Stimulated activated CD4-positive, alpha-beta T cell treated with anti-CD3 and anti-CD28 coated beads, TNF-alpha, amount 100 ng/mL, for 4 hours (primary cell): ENCODE data around the gene TNNI2.
"Not testable (repeated sequence)": the region's sequence is repeated elsewhere in the genome, so short reads cannot be mapped to it uniquely, and the experiment has no call there.

Source experiments
- DNase-seq, 3 experiments: peaks; one replicate each; pipeline ENCODE4 v3.0.0-alpha.2; 2020; ENCODE audit warnings: low read depth in 3 of 3

Gene TNNI2

DNA sequence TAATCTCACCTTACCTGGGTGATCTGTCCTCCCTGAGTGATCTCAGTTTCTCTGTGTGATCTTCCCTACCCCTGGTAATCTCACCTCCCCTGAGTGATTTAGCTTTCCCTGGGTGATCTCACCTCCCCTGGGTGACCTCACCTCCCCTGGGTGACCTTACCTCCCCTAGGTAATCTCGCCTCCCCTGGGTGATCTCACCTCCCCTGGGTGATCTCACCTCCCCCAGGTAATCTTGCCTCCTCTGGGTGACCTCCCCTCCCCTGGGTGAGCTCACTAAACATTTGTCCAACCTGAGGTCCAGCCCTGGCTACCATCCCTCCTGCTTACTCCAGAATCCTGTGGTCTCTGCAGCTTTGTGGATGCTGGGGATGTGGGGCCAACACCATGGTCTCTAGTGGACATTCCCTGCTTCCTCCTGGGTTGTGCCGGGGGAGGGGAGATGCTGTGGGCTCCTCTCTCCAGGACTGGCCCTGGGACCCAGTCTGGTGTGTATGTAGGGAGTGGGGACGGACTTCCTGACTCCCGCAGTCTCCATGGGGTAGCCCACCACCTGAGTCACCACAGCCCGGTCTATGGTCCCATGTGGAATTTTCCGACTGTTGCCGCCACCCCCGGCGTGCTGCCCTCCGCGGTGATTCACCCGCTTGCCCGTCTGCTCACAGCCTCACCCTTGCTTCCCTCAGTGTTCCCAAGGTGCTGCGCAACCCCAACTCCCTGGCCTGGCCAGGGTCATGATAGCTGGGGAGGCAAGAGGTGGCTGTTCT lies 24.0 kb downstream of the TNNI2 start:
- no peak for DNase-seq

DNA sequence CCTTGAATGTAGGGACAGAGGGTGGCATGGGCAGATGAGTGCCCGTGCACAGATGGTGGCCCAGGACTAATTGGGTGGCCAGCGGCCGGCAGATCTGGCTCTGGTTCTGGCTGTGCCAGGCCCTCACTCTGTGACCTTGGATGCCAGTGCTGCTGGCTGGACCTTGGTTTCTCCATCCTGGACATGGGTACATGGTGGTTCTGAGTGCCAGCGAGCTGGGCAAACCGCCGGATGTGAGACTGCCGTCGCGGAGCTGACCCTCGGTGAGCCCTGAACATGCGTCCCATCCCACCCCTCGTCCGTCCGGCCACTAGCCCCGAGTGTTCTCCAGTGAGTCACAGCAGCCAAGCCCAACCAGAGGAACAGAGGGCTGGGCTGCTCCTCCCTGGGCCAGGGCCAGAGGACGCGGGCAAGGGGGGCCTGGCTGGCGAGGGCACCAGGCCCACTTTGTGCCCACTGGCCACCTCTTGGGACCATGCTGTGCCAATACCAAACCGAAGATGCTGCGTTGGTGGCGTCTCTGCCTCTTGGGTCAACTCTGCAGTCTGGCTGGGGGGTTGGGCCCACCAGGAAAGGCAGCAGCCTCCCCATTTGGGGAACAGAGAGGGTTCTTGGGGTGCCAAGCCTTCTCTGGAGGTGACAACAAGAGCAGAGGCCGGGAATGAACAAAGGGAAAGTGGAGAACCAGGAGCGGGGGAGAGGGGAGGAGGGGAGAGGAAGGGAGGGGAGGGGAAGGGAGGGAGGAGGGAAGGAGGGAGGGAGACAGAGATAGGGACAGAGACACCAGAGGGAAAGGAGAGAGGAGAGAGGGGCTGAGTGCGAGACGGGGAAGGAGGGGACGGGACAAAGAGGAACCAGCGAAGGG lies 24.8 kb downstream of the TNNI2 start:
- no peak for DNase-seq

DNA sequence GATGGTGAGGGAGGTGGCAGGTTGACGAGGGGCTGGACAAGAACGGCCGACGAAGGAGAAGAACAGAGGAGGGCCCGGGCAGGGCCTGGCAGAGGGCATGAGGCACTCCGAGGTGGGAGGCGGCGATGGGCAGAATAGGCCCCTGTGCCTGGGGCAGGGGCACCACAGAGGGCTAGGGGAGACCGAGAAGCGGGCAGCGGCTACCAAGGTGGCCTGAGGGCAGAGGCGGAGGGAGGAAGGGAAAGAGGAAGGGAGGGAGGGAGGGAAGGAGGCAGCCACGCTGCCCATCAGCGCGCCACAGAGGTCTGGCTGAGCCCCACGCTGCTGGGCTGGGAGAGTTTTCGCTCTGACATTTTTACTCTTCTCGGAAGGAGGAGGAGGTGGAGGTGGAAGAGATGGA lies 25.4 kb downstream of the TNNI2 start:
- no peak for DNase-seq

DNA sequence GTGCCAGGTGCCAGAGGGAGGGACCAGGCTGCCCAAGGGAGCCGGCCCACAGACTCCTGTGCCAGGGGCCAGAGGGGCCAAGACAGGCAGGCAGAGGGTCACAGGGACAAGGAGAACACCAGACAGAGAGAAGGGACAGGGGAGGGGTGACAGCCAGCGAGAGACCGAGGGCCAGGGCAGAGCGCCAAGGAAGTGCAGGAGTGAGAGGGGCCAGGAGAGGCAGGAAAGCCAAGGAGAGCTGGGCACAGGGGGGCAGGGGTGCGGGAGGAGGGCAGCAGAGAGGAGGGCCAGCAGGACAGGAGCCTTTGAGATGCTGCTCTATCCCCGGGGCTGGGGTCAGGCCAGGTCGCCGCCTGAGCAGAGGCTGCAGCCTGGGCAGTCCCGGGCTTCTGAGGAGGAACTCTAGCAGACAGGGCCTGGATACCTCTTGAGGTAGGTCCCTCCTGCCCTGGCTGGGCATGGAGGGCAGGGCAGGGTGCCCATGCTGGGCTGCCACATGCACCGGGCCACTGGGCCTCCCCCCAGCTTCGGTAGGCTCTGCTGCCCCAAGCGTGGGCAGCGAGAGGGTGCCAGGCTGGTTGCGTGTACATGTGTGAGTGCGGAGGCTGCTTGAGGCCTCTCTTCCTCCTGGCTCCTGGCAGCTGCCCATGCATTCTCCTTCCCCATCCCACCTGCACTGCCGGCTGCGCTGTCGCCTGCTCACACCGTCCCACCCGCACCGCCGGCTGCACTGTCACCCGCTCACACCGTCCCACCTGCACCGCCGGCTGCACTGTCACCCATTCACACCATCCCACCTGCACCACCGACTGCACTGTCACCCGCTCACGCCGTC lies 26.3 kb downstream of the TNNI2 start:
- DNase-seq, result no peak

DNA sequence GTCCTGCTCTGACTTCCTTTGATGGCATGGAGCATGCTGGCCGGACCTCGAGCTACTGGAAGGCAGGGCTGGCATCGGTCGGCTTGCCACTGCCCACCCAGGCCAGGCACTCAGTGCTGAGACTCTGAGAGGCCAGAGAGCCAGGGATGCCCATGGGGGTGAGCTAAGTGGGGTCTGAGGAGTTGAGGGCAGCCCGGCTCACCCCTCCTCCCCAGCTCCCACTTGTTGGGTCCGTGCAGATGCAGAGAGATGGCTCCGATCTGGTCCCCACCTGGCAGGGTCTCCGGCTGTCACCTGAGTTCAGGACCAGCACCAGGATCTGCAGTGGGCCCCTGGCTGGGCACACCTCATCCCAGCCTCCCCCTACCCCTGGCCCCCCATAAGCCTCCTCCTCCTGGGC lies 27.4 kb downstream of the TNNI2 start:
- DNase-seq, result no peak

DNA sequence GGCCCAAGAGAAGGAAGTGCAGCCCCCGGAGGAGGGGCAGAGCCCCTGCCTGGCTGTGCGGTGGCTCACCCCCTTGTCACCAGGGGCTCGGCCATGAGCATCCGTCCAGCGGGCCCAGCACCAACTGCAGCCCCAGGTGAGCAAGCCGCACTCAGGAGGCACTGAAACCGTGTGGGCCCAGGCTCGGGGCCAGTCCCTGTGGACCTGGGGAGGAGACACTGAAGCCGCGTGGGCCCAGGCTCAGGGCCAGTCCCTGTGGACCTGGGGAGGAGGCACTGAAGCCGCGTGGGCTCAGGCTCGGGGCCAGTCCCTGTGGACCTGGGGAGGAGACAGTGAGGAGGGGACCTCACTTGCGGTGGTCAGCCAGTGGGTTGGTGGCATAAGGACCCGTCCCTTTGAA lies 28.0 kb downstream of the TNNI2 start:
- DNase-seq, result no peak

DNA sequence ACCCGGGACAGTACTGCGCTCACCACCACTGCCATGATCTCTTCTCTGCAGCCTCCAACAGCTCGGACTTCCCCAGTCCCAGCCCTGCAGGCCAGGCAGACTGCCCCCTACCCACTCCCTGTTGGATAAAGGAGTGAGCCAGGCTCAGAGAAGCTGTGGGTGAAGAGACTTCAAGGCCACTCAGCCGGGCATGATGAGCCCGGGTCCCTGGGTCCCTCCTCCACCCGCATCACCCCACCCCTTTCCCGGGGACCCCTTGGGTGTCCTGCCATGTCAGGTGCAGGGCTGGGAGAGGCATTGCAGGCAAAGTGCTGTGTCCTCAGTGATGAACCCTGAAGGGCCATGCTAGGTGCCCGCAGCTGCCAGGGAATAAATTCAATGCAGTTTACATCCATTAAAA lies 28.6 kb downstream of the TNNI2 start:
- no peak for DNase-seq

DNA sequence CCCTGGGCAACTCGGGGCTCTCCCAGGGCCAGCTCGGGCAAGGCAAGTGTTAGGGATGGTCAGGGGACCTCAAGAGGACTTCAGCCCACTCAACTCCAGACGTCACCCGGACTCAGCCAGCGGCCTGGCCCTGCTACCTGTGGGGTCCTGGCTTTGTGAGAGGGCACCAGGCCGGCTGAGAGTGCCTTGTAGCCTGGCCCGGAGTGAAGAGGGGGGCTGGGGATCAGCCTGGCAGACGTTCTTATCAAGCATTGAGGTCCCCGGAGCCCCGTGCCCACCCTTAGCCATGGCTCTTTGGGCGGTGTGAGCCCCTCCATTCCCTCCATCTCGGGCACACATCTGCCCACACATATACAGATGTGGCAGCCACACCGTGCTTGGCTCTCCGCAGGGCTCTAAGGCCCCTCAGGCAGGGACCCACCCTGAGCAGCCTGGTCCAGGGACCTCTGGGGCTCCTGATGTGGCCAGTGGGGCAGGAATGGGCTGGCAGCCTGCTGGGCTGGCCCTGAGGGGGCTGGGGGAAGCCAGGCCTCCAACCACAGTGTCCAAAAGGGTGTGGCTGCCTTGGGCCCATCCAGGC lies 29.4 kb downstream of the TNNI2 start:
- no peak for DNase-seq

DNA sequence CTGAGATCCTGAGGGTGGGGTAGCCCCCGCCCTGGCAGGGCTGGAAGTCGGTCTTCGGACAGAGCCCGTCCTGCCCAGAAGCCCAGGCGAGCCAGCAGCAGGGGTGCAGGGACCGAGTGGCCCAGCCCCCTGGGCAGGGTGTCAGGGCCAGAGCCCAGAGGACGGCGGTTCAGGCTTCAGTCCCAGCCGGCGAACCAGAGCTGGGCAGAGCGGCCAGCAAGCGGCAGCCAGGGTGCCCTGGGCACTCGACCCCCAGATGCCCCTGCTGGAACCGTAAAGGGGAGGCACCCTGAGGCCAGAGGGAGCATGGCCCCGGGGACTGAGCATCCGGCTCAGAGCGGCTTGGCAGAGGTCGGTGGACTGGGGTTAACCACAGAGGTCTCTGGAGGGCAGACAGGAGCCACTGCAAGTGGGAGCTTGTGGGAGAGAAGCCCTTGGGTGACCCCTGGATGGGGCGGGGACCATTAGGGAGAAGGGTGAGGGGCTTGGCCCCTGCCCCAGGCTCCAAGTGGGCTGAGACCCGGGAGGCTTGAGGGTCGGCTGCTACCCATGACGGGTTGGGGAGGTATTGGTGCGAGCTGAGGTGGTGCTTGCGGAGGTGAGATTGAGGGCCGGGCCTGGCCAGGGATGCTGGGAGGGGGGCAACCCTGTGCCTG lies 30.0 kb downstream of the TNNI2 start:
- DNase-seq, result no peak

DNA sequence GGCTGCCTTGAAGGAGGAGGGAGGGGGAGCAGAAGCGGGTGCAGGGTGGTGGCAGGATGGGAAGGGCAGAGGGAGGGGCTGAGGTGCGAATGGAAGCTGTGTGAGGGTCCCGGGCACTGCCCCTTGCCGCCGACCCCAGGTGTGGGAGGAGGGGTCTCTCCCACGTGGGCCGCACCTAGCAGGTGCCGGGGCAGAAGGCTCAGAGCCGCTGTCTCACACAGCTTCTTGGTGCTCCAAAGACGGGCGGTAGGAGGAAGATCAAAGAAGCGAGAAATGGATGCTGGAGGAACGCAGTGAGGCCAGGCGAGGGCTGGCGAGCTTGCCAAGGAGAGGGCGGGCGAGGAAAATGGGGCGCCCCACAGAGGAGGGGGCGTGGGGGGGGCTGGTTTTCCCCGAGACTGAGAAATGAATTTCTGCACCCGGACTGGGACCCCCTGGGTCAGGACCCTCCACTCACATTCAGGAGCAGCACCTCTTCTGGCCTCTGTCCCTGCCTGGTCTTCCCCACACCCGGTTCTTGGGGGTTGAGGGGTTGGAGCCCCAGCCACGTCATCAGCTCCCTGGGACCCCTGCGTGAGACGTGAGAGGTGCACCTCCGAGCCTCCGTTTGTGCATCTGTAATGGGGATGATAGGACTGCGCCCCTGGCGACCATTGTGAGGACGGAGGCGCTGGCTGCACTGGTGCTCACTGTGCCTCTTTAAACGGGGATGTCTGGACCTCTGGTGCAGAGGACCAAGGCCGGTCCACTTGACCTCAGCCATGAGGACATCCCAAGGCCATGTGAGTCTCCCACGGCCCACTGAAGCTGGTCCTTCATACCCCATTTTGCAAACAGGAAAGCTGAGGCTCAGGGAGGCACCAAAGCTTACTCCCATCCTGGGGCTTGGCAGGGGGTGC lies 30.9 kb downstream of the TNNI2 start:
- DNase-seq, result no peak

DNA sequence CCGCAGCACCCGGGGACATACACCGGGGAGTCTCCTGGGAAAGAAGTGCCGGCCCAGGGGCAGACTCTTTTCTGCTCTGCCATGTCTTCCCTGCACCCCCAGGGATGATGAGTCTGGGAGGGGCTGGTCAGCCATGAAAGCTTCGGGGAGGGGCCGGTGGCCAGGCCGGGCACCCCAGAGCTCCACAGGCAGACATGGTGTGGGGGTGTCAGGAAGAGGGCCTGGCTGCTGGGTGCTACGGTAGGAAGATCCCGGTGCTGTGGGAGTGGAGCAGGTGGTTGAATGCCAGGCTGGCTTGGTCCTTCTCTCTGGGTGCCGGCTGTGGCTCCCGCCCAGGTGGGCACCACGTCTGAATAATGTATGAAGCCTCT lies 31.5 kb downstream of the TNNI2 start:
- no peak for DNase-seq

DNA sequence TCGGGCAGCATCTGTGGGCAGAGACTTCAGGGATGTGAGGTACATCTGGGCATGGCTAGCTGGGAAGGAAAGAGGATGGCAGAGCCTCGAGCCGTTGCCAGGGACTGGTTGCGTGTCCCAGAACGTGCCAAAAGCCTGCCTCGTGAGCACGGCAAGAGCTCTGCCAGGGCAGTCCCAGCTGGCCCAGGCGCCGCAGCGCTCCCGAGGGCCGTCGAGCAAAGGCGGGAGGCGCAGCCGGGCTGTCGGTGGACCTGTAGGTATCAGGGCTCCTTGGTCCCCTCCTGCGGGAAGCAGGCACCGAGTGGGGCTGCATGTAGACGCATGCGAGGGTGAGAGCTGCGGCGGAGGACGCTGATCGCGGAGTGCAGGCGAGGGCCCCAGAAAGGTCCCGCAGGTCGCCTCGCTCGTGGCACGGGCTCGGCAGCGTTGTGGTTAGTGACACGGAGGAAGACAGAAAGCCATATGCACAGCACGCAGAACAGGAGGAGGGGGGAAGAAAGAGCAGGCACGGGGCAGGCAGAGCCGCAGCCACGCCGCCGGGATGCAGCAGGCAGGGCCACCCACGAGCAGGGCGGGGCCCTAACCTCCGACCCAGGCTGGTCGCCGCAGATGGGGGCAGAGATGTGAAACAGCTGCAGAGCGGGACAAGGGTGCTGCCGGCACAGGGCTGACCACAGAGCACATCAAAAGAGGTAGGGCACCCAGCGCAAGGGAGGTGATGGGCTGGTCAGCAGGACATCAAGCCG lies 32.1 kb downstream of the TNNI2 start:
- no peak for DNase-seq

DNA sequence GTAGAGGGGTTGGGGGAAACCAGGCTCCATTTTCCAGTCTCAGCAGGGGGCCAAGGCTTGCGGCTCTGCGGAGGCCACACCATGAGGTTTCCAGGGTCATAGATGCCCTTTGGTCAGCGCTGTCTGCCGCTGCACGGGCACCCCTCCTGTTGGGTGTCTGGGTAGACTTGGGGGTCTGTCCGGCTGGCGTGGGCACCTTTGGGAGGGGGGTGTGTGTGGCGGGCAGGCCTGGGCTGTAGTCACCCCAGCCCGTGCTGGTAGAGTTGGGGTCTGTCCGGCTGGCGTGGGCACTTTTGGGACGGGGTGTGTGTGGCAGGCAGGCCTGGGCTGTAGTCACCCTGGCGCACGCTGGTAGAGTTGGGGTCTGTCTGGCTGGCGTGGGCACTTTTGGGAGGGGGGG lies 32.8 kb downstream of the TNNI2 start:
- DNase-seq, result no peak

DNA sequence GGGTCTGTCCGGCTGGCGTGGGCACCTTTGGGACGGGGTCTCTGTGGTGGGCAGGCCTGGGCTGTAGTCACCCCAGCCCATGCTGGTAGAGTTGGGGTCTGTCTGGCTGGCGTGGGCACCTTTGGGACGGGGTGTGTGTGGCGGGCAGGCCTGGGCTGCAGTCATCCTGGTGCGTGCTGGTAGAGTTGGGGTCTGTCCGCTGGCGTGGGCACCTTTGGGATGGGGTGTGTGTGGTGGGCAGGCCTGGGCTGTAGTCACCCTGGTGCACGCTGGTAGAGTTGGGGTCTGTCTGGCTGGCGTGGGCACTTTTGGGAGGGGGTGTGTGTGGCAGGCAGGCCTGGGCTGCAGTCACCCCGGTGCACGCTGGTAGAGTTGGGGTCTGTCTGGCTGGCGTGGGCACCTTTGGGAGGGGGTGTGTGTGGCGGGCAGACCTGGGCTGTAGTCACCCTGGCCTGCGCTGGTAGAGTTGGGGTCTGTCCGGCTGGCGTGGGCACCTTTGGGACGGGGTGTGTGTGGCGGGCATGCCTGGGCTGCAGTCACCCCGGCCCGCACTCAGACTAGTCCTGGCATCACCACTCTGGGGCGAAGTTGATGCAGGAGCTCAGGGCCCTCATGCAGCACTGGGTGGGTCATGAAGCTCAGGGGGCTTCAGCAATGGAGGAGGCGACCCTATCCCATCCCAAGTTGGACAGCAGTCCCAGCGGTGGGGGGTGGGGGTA lies 33.6 kb downstream of the TNNI2 start:
- DNase-seq, result no peak

DNA sequence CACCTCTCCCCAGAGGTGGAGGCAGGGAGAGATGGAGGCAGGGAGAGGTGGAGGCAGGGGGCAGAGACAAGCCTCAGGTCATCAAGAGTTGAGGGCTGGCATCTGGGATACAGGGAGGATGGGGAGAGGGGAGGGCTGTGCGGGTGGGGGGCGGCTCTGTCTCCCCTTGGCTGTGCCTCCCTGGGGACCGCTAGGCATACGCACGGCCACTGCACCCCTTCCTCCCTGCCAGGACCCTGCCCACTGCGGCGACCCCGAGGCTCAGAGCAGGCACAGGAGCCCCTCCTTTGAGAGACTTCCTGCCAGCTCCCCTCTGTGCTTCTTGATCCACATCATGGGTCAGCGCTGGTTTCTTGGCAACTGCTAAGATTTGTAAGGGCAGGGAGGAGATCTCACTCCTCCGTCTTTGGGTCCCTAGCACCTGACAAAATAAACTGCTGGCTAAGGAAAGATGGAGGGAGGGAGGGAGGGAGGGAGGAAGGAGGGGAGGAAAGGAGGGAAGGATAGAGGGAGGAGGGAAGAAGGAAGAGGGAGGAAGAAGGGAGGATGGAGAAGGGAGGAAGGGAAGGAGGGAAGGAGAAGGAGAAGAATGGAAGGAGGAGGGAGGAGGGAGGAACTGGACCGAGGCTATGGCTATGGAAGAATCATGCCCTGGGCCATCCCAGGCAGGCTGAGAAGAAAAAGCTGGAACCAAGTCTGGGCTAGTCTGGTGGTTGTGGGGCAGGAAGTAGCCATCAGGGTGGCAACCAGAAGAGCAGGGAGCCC lies 34.4 kb downstream of the TNNI2 start:
- DNase-seq, result no peak

DNA sequence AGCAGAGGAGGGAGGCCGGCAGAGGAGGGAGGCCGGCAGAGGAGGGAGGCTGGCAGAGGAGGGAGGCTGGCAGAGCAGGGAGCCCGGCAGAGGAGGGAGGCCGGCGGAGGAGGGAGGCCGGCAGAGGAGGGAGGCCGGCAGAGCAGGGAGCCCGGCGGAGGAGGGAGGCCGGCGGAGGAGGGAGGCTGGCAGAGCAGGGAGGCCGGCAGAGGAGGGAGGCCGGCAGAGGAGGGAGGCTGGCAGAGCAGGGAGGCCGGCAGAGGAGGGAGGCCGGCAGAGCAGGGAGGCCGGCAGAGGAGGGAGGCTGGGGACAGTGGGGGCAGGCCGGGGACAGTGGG lies 35.0 kb downstream of the TNNI2 start:
- not testable (repeated sequence) for DNase-seq

DNA sequence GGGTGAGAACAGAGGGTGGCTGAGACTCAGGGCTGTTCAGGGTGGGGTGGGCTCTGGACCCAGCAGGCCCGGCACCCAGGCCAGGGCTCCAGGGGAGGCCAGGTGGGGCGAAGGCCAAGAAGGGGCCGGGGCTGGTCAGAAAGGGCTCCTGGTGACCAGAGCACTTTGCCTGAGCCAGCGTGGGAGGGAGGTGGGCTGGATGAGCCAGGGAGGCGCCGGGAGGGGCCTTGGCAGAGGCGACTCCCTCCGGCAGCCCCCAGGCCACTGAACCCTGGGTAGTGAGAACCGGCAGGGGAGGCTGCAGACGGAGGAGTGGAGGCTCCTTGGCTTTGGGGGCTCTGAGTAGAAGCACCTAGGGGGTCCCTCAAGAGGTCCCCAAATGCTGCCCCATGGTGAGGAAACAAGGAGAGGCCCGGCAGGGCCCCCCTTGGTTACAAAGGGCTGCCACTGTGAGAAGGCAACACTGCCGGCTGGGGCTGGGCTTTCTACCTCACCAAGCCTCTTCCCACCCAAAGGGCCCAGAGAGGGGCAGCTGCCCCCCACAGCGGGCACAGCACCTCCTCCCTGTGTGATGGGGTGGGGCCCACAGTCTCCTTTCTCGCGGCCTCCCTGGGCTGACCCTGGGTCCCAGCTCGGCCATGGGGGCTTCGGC lies 35.8 kb downstream of the TNNI2 start:
- not testable (repeated sequence) for DNase-seq
